Measurements from ENCODE around the gene SLC17A9.

Gene SLC17A9

DNA sequence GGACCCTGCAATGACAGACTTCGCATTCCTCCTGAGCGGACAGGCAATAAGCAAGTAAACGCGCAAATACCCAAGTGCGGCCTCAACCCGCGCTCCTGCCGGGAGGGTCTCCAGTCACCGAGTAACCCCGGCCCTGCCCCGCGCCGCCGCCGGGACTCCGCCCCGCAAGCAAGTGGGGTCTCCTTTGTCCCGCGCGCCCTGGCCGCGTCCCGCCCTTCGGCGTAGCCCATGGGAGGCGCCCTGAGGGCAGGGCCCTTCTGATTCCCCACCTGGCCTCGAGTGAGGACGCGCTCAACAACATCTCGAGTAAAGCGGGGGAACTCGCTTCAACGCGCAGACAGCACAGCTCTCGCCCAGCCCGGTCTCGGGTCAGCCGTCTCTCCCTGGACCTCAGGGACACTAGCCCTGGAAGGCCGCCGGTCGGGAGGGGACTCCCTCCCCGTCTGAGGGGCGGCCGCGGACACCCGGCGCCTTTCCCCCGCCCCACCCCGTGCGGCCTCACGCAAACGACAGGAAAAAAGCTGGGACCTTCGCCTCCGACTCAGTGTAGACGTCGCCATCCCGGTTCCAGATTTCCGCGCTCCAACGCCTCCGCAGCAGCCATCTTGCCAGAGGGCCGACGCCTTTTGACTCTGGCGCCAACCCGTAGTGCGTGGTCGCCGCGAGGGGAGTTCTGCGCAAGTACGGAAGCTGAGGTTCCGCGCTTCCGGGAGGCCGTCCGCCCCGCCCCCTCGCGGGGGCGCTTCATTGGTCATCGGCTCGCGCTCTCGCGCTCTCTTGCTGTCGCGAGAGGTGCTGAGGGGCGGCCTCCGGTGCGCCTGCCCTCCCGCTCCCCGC is 15.0 kb upstream of the SLC17A9 start:
- peak; percentile 92 to 95 (median 94) for DNase-seq (ENCODE audit: low read depth in 4 of 4, low spot score in 1 of 4)

DNA sequence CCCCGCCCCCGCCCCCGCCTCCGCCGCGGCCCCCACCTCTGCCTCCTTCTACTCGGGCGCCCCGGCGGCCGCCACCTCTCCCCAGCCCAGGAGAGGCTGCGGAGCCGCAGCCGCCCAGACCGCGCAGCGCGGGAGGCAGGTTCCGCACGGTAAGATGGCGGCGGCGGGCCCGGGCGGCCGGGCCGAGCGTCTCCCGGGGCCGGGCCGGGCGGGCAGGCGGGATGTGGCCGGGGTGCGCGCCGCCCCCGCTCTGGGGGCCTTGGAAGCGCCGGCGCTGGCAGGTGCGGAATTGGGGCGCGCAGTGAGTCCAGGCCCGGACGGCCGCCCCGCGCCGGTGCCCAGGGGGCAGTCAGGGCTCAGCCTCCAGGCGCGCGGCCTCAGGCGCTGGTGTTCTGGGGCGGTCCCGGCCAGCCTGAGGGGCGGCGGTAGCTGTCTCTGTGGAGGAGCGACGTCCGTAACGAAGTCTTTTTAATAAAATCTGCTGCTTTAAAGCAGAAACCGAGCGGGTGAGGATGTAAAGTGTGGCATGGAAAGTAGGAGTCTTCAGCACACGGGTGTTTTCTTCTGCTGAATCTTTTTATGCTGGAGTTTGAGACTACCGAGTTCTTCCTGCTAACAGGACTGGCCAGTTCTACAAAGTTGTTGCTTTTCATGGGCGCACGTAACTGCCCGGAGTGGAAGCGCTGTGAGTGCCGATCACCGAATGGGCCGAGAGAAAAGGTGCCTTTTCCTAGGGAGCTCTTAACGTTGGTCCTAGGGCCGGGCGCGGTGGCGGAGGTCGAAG is 14.2 kb upstream of the SLC17A9 start, which contains the start of gene GID8:
TSS of gene GID8 (plus strand) at position 43 of the 784 bp plus-strand sequence. CDS start 3,356 bp downstream, outside the sequence.
- no peak for DNase-seq (ENCODE audit: low read depth in 4 of 4, low spot score in 1 of 4)

GRCh38 chr20:62940875-62941274 is 11.6 kb upstream of the SLC17A9 start:
- no peak for DNase-seq (ENCODE audit: low read depth in 4 of 4, low spot score in 1 of 4)

DNA sequence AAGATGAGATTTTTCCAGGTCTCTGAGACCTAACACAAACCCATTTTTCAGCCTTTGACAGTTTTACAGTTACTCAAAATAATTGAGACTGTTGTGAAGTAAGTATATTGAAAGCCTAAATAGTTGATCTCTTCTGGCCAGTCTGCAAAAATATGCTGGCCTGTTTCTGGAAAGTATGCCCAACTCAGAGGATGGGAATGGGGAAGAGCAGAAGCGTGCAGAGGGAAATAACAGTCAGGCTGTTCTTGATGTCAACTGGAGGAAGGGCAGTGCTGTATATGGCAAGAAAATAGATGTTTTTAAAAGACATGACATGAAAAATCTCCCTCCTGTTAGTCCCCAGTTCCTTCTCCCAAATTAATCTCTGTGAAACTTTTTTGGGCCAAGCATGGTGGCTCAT is 10.7 kb upstream of the SLC17A9 start:
- DNase-seq (ENCODE audit: low read depth in 4 of 4, low spot score in 1 of 4): no peak

DNA sequence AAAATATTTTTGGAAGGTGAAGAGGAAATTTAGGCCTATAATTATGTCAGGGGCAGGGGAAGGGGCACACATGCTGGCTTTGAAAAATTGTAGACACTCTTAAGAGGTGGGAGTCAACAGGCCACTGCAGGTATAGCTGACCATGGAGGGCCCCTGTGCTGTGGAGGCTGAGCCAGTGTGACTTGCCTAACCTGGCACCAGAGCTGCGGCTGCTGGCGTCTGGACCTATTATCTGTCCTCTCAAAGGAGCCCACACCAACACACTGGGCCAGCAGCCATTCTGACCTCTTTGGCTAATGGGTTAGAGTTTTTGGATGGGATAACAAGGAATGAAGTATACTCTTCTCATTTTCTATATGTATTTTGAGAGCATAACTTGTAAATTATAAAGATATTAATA is 10.1 kb upstream of the SLC17A9 start:
- no peak for DNase-seq (ENCODE audit: low read depth in 4 of 4, low spot score in 1 of 4)

GRCh38 chr20:62943396-62943795 is 9.1 kb upstream of the SLC17A9 start:
- DNase-seq (ENCODE audit: low read depth in 4 of 4, low spot score in 1 of 4): no peak

DNA sequence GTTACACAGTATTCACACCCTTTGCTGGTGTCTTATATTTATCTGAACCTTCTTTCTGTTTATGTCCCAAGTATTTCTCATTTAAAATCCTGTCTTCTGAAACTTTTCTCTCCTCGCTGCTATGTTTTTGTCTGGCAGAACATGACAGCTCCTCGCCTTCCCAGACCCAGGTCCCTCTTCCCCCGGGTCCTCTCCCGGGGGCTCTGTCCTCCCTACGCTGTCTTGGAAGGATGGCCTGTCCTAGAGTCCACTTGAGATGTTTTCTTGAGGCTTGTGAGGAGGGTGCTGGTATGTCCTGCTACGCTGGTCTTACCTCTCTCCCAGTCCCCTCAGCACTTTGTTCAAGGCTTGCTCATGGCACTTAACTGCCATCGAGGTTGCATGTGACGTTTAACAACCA is 8.3 kb upstream of the SLC17A9 start:
- DNase-seq (ENCODE audit: low read depth in 4 of 4, low spot score in 1 of 4): no peak

- no peak for DNase-seq (ENCODE audit: low read depth in 4 of 4, low spot score in 1 of 4)
Observed at GRCh38 chr20:62944746-62945145, 7.8 kb upstream of the SLC17A9 start.

- no peak for DNase-seq (ENCODE audit: low read depth in 4 of 4, low spot score in 1 of 4)
Observed at GRCh38 chr20:62945771-62946339, 6.7 kb upstream of the SLC17A9 start.

DNA sequence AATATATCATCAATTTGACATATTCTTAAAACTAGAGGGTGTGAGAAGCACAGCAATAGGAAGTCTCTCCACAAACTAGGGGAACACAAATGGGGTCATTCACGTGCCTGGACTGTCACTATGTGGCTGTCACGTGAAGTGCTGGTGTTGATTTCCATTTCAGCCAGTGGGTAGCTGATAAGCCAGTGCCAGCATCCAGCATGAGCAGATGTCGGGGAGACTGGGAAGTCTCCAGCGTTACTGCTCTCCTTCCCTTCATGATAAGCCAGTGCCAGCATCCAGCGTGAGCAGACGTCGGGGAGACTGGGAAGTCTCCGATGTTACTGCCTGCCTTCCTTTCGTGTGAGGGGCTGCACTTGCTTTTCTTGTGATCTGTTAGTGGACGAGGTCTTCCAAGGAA is 5.6 kb upstream of the SLC17A9 start:
- DNase-seq (ENCODE audit: low read depth in 4 of 4, low spot score in 1 of 4): no peak

- no peak for DNase-seq (ENCODE audit: low read depth in 4 of 4, low spot score in 1 of 4)
Observed at GRCh38 chr20:62947532-62948300, 4.8 kb upstream of the SLC17A9 start.

DNA sequence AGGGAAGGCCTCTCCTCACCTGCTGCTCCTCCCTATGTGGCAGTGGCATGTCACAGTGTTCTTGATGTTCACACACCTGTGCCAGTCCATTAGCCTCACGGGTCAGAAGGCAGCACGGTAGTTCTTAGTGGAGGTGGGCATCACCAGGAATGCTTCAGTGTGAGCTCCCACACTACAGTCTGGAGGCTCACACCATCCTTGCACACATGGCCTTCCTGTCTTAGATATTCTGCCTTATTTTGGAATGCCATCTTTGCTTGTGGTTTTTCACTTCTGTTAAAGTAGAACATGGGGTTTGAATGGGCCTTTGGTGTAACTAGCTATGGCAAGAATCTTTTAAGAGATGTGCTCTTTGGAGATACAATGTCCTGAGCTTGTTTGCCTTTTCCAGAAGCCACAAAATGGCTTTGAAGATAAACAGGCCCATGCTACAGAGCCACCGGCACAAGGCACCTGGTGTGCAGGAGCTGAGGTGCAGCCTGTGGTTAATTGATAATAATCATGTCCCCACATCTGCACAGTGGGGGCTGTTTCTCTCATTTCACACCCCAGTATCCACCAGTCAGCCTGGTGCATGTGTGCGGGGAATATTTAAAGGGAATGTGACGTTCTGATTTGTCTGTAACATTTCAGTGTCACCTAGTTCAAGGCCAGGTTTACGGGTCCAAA is 3.2 kb upstream of the SLC17A9 start:
- no peak for DNase-seq (ENCODE audit: low read depth in 4 of 4, low spot score in 1 of 4)

DNA sequence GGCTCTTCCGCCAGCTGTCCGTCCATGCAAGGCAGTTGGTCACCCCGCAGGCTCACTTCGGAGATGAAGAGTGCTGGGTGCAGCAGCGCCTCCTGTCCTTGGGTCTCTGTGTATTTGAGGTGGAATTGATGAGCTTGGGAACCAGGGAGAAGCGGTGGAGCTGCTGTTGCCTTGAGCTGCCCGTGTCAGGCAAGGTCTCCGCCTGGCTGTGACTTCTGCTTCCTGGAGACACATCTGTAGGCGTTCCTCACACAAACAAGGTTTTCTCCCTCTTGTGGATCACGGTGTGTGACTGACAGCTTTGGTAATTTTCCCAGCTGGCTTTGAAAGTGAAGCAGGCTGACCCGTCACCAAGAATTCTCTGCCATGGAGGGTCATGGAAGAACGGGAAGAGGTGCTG is 2.5 kb upstream of the SLC17A9 start:
- DNase-seq (ENCODE audit: low read depth in 4 of 4, low spot score in 1 of 4): no peak

GRCh38 chr20:62950741-62951140 is 1.8 kb upstream of the SLC17A9 start:
- DNase-seq (ENCODE audit: low read depth in 4 of 4, low spot score in 1 of 4): no peak

DNA sequence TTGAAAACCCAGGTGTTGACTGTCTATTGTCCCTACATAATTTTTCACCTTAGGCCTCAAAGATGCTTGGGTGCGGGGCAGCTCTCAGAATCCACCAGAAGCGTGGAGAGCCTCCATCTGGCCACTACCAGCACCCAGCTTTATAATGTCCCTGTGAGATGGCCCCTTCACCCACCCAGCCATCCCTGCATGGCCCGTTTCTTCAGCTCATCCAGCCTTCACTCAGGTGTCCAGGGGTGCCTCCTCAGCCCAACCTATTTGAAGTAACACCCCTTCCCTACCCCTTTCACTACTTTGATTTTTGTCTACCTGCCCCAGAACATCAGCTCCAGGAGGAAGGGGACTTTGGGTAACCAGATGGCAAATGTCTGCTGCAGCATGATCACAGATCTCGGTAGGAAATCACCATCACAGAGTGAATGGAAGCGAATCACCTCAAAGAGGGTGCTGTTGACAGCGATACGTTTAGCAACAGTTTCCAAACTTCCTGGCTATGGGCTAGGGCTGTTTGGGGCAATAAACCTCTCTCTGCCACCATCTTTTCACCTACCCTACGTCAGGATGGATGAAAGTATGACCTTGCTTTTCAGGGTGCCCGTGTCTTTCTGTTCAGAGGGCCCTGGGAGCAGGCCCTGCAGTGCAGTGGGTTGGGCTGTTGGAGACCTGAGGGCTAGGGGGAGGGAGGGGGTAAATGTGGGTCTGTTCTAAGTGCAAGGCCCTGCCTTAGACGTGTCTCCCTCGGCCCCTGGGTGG is 1.2 kb upstream of the SLC17A9 start:
- no peak for DNase-seq (ENCODE audit: low read depth in 4 of 4, low spot score in 1 of 4)

GRCh38 chr20:62951896-62952372 is 575 bp upstream of the SLC17A9 start:
- no peak for DNase-seq (ENCODE audit: low read depth in 4 of 4, low spot score in 1 of 4)

GRCh38 chr20:62952968-62953838 is 694 bp downstream of the SLC17A9 start:
- no peak for DNase-seq (ENCODE audit: low read depth in 4 of 4, low spot score in 1 of 4)

- DNase-seq (ENCODE audit: low read depth in 4 of 4, low spot score in 1 of 4): peak in 1 of 4 experiments; percentile 20
Observed at GRCh38 chr20:62953839-62954703, 1.6 kb downstream of the SLC17A9 start.

Data from stimulated activated CD4-positive, alpha-beta T cell treated with anti-CD3 and anti-CD28 coated beads, Interleukin-1b, Interleukin-23, amount 100 ng/mL, for 24 hours (primary cell).